ENCODE data around the gene SERTM1.

- TF ChIP-seq CTCF (IDR thresholded peaks at IDR 0.05; ENCODE audit: low read depth, low read length, poor library complexity, severe bottlenecking) (no peak), EZH2phosphoT487 (IDR thresholded peaks at IDR 0.05; ENCODE audit: borderline replicate concordance, low read length) (no peak)
These were observed 36.6 kb downstream of the SERTM1 start for GRCh38 chr13:36710396-36710795.
